Hindlimb muscle (tissue), 1 donor: Measurements from ENCODE around the gene TPI1. TPM values are rescaled to one million over a fixed set of nuclear protein-coding genes. Genes with fewer than 3 reads are reported as not detected.
"Not testable (repeated sequence)": the region's sequence is repeated elsewhere in the genome, so short reads cannot be mapped to it uniquely, and the experiment has no call there.

Experiments used
- DNase-seq: peaks from one replicate; pipeline ENCODE4 v3.0.0-alpha.2; 2013
- polyA plus RNA-seq: library from polyadenylated mRNA; unstranded; fragments of 120-200 nt; gene quantifications from one replicate; pipeline ENCODE4 v1.2.1, GENCODE V29; 2013; ENCODE audit not compliant: insufficient read length

TPI1 gene
- polyA plus RNA-seq, 1 donor = 1,016 TPM

DNA sequence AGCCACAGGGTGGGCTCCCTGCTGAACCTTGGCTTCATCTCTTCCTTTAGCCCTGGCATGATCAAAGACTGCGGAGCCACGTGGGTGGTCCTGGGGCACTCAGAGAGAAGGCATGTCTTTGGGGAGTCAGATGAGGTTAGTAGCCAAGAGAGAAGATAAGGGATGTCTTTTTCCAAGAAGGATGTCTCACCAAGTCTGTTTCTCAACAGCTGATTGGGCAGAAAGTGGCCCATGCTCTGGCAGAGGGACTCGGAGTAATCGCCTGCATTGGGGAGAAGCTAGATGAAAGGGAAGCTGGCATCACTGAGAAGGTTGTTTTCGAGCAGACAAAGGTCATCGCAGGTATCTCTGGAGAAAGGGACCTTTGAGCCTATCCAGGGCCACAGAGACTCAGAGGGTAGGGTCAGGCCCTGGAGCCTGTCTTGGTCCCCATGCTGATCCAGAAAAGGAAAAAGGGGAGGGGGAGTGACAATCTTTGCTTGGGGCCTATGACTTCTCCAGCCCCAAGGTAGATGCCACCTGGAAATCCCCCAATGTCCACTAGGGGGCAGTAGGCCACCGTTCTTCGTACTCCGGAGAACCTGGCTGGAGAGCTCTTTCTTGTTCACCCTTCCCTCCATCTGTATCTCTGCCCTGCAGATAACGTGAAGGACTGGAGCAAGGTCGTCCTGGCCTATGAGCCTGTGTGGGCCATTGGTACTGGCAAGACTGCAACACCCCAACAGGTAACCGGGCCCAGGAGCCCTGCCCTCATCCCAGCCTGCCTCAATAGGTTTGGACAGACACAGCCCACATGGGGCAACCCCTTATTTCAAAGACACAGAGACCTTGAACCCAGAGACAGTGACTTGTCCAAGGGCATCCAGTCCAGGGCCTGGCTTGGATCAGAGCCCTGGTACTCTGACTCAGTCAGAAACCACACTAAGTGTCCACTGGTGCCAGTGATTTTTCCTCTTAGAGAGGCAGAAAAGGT lies 2.0 kb downstream of the TPI1 start:
- peak; percentile 78 for DNase-seq

DNA sequence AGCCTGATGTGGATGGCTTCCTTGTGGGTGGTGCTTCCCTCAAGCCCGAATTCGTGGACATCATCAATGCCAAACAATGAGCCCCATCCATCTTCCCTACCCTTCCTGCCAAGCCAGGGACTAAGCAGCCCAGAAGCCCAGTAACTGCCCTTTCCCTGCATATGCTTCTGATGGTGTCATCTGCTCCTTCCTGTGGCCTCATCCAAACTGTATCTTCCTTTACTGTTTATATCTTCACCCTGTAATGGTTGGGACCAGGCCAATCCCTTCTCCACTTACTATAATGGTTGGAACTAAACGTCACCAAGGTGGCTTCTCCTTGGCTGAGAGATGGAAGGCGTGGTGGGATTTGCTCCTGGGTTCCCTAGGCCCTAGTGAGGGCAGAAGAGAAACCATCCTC lies 3.0 kb downstream of the TPI1 start:
- DNase-seq = not testable (repeated sequence)

- no peak for DNase-seq
These were observed 4.0 kb downstream of the TPI1 start for GRCh38 chr12:6871052-6871957.

DNA sequence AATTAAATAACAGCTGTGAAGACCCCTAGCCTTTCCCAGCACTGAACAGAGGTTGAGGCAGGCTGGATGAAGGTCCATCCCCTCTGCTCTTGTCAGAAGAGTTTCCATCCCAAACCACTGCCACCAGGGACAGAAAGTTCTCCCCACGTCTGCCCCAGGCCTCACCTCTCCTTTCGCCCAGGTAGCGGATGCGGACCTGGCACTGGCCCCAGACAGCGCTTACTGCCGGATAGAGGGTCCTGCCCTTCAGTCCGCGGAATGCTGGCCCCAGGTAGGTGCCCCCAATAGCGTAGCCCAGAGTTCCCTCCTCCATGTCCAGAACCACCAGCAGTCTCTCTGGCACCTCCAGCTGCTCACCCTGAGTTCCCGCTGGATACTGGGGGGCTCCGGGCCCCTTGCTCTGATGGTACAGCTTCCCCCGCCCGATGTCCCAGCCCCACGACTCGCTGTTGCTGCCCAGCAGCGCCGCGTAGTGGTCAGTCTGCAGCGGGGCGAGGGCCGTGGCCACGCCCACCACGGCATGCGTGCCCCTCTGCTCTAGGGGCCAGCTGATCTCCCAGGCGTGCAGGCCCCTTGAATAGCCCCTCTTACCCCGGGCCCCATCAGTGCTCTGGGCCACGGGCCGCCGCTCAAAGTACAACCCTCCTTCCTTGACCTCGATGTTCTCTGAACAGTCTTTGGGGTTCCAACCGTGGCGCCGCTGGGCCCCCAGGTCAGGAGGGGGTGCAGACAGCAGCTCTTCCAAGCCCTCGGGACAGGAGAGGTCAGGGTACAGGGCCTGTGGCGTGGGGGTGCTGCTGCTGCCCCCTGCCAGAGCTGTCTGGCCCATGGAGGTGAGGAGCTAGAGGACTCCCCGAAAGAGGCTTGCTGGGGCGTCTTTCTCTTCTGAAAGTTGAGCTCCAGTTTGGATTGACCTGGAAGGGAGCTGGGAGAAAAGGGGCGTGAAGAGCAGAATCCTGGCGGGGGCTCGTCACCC lies 5.0 kb downstream of the TPI1 start:
- DNase-seq = peak; percentile 90

DNA sequence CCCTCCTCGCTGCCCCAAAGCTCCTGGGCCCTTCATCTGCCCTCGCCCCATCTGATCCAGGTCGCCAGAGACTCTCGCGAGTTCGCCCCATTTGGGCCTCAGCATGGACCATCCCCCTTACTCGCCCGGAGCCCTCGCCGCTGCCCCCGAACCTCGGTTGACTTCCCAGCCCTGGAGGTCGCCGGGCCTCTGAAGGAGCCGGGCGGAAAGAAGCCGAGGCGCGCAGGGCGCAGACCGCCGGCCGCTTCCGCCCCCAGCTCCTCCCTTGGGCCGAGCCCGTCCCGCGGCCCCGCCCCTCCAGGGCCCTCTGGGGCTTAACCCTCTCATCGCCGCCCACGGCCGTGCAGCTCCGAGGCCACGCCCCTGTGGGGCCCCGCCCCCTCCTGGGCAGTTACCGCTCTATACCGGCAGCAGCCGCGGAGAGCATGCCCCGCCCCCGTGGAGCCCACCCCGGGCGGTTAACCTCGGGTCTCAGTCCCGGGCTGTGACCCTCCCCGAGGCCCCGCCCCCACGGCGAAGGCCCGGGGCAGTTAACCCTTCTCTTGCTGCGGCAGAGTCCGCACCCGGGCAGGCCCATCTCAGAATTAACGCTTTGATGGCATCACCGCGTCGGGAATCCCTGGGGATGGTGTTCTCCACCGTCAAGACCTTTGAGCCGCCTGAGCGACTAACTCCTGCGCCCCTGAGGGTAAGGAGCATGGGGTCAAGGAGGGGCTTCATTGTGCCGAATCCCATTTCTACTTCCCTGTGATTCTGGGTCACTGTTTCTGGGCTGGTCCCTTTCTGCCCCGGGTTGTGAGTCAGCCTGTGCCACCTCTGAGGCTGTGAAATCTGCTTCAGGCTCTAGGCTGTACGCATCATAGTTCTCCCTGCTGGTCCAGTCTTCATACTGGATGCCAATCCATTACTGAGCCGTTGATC lies 6.0 kb downstream of the TPI1 start, which contains the start of gene SPSB2:
Gene SPSB2 (minus strand): TSS at position 210 of the 921 bp plus-strand sequence. CDS start 402 bp downstream, outside the sequence.
- DNase-seq = peak; percentile 97

DNA sequence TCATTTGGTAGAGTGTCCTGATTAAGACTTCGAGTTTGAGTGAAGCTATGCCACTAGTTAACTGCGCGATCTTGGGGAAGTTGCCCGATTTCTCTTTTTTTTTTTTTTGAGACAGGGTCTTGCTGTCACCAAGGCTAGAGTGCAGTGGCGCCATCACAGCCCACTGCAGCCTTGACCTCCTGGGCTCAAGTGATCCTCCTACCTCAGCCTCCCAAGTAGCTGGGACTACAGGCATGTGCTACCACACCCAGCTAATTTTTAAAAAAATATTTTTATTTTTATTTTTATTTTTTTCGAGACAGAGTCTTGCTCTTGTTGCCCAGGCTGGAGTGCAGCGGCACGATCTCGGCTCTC lies 6.7 kb downstream of the TPI1 start:
- not testable (repeated sequence) for DNase-seq

DNA sequence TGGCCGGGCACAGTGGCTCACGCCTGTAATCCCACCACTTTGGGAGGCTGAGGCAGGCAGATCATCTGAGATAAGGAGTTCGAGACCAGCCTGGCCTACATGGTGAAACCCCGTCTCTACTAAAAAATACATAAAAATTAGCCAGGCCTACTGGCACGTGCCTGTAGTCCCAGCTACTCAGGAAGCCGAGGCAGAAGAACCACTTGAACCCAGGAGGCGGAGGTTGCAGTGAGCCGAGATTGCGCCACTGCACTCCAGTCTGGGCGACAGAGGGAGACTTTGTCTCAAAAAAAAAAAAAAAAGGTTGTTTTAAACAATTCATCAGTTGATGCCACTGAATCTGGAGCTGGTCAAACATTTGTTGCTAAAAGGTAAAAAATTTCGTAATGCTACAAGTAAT lies 12.5 kb downstream of the TPI1 start:
- not testable (repeated sequence) for DNase-seq

GRCh38 chr12:6883252-6883651 lies 15.9 kb downstream of the TPI1 start:
- no peak for DNase-seq

DNA sequence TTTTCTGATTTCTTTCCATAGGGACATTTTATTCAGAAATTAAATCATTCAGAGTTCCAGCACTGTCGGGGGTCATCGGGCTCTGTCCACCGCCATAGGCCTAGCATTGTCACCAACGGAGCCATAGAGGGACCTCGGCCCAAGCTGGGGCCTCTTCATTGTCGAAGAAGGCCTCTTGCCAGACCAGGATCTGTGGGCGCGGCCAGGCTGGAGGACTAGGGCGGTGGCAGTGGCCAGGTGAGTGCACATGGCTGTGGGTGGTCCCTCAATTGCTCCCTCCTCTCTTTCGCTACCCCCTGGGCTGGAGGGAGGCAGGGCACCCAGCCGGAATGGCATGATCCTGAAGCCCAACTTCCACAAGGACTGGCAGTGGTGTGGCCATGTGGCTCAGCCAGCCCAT lies 16.4 kb downstream of the TPI1 start:
- no peak for DNase-seq

- no peak for DNase-seq
These were observed 17.2 kb downstream of the TPI1 start for GRCh38 chr12:6884539-6884938.

DNA sequence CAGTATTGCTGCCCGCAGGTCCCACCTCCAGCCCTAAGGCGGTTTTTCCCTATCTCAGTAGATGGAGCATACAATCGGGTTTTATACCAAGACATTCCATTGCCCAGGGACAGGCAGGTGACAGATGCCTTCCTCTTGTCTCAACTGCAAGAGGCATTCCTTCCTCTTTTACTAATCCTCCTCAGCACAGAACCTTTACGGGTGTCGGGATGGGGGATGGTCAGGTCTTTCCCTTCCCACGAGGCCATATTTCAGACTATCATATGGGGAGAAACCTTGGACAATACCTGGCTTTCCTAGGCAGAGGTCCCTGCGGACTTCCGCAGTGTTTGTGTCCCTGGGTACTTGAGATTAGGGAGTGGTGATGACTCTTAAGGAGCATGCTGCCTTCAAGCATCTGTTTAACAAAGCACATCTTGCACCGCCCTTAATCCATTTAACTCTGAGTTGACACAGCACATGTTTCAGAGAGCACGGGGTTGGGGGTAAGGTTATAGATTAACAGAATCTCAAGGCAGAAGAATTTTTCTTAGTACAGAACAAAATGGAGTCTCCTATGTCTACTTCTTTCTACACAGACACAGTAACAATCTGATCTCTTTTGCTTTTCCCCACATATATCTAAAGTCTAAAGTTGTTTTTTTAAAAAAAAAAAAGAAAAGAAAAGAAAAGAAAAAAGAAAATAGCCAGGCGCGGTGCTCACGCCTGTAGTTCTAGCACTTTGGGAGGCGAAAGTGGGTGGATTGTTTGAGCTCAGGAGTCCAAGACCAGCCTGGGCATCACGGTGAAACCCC lies 19.1 kb downstream of the TPI1 start:
- DNase-seq = not testable (repeated sequence)

DNA sequence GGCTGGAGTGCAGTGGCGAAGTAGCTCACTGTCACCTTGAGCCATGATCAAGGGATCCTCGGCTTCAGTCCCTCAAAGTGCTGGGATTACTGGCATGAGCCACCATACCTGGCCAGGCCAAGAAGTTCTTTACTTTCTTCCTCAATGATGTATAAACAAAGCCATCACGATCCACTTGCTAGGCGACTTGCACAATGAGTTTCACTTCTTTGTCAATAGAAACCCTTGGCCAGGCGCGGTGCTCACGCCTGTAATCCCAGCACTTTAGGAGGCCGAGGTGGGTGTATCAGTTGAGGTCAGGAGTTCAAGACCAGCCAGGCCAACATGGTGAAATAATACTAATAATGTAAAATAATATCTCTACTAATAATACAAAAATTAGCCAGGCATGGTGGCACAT lies 20.1 kb downstream of the TPI1 start:
- no peak for DNase-seq

- no peak for DNase-seq
These were observed 21.0 kb downstream of the TPI1 start for GRCh38 chr12:6888360-6888759.

DNA sequence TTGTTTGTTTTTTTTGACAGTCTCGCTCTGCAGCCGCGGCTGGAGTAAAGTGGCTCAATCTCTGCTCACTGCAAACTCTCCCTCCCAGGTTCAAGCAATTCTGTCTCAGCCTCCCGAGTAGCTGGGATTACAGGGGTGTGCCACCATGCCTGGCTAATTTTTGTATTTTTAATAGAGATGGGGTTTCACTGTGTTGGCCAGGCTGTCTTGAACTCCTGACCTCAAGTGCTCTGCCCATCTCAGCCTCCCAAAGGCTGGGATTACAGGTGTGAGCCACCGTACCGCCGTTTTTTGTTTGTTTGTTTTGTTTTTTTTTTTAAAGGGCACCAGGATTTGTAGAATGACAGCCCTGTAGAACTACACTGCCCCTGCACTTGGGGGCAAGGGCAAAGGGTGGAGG lies 21.5 kb downstream of the TPI1 start:
- not testable (repeated sequence) for DNase-seq

- not testable (repeated sequence) for DNase-seq
These were observed 22.6 kb downstream of the TPI1 start for GRCh38 chr12:6889775-6890573.

DNA sequence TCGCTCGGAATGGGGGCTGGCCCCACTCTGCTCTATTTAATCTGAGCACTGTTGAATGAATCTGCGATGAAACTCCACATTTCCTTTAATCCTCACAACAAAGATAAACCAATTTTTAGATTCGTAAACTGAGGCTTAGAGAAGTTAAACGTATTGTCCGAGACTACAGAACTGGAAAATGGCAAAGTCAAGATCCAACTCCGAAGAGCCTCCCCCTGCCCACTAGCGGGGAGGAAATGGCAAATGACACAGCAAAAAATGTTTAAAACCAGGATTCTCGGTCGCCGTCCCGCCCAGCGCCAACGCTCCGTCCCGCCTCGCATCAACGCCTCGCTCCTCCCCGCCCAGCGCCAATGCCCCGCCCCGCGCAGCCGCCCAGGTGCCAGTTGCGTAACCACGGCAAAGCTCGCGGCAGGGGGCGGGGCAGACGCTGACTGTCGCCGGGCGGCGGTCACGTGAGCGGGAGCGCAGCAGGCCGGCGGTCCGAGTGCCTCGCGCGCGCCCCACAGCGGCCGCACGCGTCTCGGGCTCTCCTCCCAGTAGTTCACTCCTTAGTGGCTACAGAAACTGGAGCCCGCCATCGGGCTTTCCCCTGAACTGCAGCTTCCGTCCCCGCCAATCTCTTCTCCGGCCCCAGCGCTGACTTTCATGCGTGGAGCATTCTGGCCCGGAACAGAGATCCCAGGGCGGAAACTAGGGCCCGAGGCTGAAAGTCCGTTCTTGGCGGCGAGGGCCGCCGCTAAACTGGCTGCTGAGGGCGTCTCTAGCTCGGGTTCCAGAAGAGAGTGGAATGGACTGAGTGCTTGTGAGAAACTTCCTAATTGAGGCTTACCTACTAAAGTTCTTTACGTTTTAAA lies 23.7 kb downstream of the TPI1 start:
- DNase-seq = peak; percentile 99

DNA sequence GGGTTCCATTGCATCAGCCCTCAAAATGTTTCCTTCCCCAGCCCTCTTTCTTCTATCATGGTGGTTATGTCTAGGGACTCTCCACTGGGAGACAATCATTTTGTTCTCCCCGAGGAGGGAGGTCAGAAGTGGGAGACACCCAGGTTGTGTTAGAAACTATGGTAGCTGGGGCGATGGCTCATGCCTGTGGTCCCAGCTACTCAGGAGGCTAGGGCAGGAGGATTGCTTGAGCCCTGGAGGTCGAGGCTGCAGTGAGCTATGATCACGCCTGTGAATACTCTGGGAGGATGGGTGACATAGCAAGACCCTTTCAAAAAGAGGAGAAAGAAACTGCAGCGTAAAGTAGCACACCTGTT lies 24.3 kb downstream of the TPI1 start:
- no peak for DNase-seq

- not testable (repeated sequence) for DNase-seq
These were observed 25.4 kb downstream of the TPI1 start for GRCh38 chr12:6892683-6893082.
